SK-N-MC (cell line): ENCODE results near the gene ZDHHC11B.
"Not testable (repeated sequence)": the region's sequence is repeated elsewhere in the genome, so short reads cannot be mapped to it uniquely, and the experiment has no call there.

Experiments
- EZH2 ChIP-seq: fragments of 200-600 bp; sonication (generic); IDR thresholded peaks from one replicate; pipeline ENCODE4 v1.6.1; 2017; ENCODE audit warnings: antibody characterized with exemption
- POLR2AphosphoS5 ChIP-seq: IDR thresholded peaks from 2 replicates; pipeline ENCODE4 v1.6.1; 2012; ENCODE audit warnings: mild to moderate bottlenecking, low read depth, low read length, borderline replicate concordance

GRCh38 chr5:694042-694431 lies 90.5 kb downstream of the ZDHHC11B start:
- not testable (repeated sequence) for TF ChIP-seq POLR2AphosphoS5, EZH2
